Tibial nerve (tissue), 4 donors: ENCODE data around the gene NADK2. TPM values are rescaled to one million over a fixed set of nuclear protein-coding genes. Genes with fewer than 3 reads are reported as not detected.

Experiments
- DNase-seq, 2 donors: peaks; one replicate each; pipeline ENCODE4 v3.0.0-alpha.2; 2019; ENCODE audit warnings: low spot score in 2 of 2
- H3K27ac ChIP-seq, 4 donors: fragments of 200-600 bp; sonication (generic) in 3 of 4; one replicate each; pipeline ENCODE4 v1.5.1; 2017 to 2019; ENCODE audit warnings: mild to moderate bottlenecking in 1 of 4
- H3K27me3 ChIP-seq, 2 donors: fragments of 200-600 bp; sonication (generic) in 1 of 2; one replicate each; pipeline versions ENCODE4 v1.5.1 to v1.6.0; 2017 to 2019
- H3K36me3 ChIP-seq, 3 donors: fragments of 200-600 bp; sonication (generic); one replicate each; pipeline ENCODE4 v1.5.1; 2018 to 2019
- H3K4me1 ChIP-seq, 4 donors: fragments of 200-600 bp; sonication (generic) in 3 of 4; one replicate each; pipeline ENCODE4 v1.5.1; 2017 to 2019
- H3K4me3 ChIP-seq, 4 donors: fragments of 200-600 bp; sonication (generic) in 3 of 4; one replicate each; pipeline ENCODE4 v1.5.1; 2017 to 2019; ENCODE audit warnings: mild to moderate bottlenecking in 1 of 4, moderate library complexity in 1 of 4
- H3K9me3 ChIP-seq, 4 donors: fragments of 200-600 bp; sonication (generic) in 3 of 4; one replicate each; pipeline ENCODE4 v1.5.1; 2017 to 2019
- EP300 ChIP-seq, 2 donors: sonication (generic); formaldehyde crosslinking; IDR thresholded peaks; one replicate each; pipeline ENCODE4 v1.6.1; 2017; ENCODE audit warnings: antibody characterized with exemption in 2 of 2, mild to moderate bottlenecking in 1 of 2
- POLR2A ChIP-seq, 2 donors: fragments of 450-650 bp; IDR thresholded peaks; one replicate each; pipeline ENCODE4 v1.6.1; 2017; ENCODE audit warnings: antibody characterized with exemption in 2 of 2, mild to moderate bottlenecking in 2 of 2, moderate library complexity in 2 of 2
- WGBS, 2 donors: methylation state at CpG; one replicate each; pipeline ENCODE4 v1.1.5; 2018; 5-methylcytosine and 5-hydroxymethylcytosine counted together
- total RNA-seq, 4 donors: library from RNA; depleted of rRNA; stranded (reverse); fragments of >200 nt; gene quantifications; one replicate each; pipeline ENCODE4 v1.1.0, GENCODE V29; 2016
- TF ChIP-seq, protein P1 (sequence below), 5 experiments: fragments of 200-600 bp in 3 of 5; fragments of 450-650 bp in 2 of 5; sonication (generic) in 3 of 5; IDR thresholded peaks; one replicate each; pipeline ENCODE4 v1.5.1; 2016 to 2019; ENCODE audit warnings: antibody characterized with exemption in 5 of 5, mild to moderate bottlenecking in 3 of 5, moderate library complexity in 2 of 5

NADK2 gene
- total RNA-seq, 4 donors from 2014 or later = 20.1 to 31.8 (median 21.6) TPM

DNA sequence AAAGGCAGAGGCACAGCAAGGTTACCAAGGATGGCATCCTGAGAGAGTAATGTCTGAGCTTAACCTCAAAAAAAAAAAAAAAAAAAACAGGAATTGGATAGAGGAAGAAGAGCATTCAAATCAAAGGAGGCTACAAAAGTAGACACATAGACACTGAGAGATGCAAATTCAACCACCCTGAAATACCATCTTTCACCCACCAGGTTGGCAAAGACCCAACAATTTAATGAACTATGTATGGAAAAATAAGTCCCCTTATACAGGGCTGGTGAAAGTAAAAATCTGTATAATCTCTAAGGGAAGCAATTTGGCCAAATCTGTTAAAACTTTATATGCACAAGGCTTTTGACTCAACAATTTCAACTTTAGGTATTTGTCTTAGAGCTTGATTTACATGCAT is 4.9 kb downstream of the NADK2 start:
- H3K27ac ChIP-seq = peak overlapping the region in 1 of 4 donors; percentile 10
- no peak overlapping the region for H3K4me3 ChIP-seq
- H3K4me1 ChIP-seq = peaks cover 0 to 42% (median 23%) of the 10 kb centered on the region in 4 donors
- H3K27me3 ChIP-seq = no peaks in the 10 kb centered on the region
- TF ChIP-seq EP300 (IDR thresholded peaks at IDR 0.05) (no peak), POLR2A (IDR thresholded peaks at IDR 0.05) (no peak)
- TF ChIP-seq, protein P1, sequence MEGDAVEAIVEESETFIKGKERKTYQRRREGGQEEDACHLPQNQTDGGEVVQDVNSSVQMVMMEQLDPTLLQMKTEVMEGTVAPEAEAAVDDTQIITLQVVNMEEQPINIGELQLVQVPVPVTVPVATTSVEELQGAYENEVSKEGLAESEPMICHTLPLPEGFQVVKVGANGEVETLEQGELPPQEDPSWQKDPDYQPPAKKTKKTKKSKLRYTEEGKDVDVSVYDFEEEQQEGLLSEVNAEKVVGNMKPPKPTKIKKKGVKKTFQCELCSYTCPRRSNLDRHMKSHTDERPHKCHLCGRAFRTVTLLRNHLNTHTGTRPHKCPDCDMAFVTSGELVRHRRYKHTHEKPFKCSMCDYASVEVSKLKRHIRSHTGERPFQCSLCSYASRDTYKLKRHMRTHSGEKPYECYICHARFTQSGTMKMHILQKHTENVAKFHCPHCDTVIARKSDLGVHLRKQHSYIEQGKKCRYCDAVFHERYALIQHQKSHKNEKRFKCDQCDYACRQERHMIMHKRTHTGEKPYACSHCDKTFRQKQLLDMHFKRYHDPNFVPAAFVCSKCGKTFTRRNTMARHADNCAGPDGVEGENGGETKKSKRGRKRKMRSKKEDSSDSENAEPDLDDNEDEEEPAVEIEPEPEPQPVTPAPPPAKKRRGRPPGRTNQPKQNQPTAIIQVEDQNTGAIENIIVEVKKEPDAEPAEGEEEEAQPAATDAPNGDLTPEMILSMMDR (IDR thresholded peaks at IDR 0.05) = no peak
- DNase-seq = no peak
- H3K9me3 ChIP-seq = no peaks in the 10 kb centered on the region
- no peaks in the 10 kb centered on the region for H3K36me3 ChIP-seq

GRCh38 chr5:36232533-36232932 is 9.2 kb downstream of the NADK2 start:
- Histone ChIP-seq H3K4me1 (peaks cover 0 to 29% (median 4%) of the 10 kb centered on the region in 4 donors), H3K9me3 (no peaks in the 10 kb centered on the region), H3K4me3 (no peak overlapping the region), H3K36me3 (no peaks in the 10 kb centered on the region), H3K27me3 (no peaks in the 10 kb centered on the region), H3K27ac (no peak overlapping the region)
- 89% methylated on average over 3 of the region's 3 CpGs for WGBS, 2 donors
- TF ChIP-seq POLR2A (IDR thresholded peaks at IDR 0.05) = no peak
- no peak for TF ChIP-seq EP300 (IDR thresholded peaks at IDR 0.05)
- TF ChIP-seq, protein P1 (IDR thresholded peaks at IDR 0.05) = no peak
- no peak for DNase-seq

- Histone ChIP-seq H3K4me1 (peaks cover 0 to 21% (median 4%) of the 10 kb centered on the region in 4 donors), H3K4me3 (no peak overlapping the region), H3K27ac (no peak overlapping the region), H3K27me3 (no peaks in the 10 kb centered on the region), H3K36me3 (peaks cover 0 to 12% (median 0%) of the 10 kb centered on the region in 3 donors), H3K9me3 (no peaks in the 10 kb centered on the region)
- 92 to 93% methylated on average over 1 of the region's 1 CpG for WGBS, 2 donors
- DNase-seq = no peak
- no peak for TF ChIP-seq POLR2A (IDR thresholded peaks at IDR 0.05)
- TF ChIP-seq EP300 (IDR thresholded peaks at IDR 0.05) = no peak
- TF ChIP-seq, protein P1 (IDR thresholded peaks at IDR 0.05) = no peak
These were observed 11.5 kb downstream of the NADK2 start for GRCh38 chr5:36230151-36230790.

- no peak overlapping the region for H3K27ac ChIP-seq
- 97 to 99% methylated on average over 7 of the region's 7 CpGs for WGBS, 2 donors
- no peak overlapping the region for H3K4me3 ChIP-seq
These were observed 13.2 kb downstream of the NADK2 start for GRCh38 chr5:36228505-36228904.

GRCh38 chr5:36227046-36227445 is 14.7 kb downstream of the NADK2 start:
- DNase-seq = no peak
- Histone ChIP-seq H3K36me3 (peaks cover 0 to 35% (median 0%) of the 10 kb centered on the region in 3 donors), H3K4me1 (peaks cover 0 to 21% (median 4%) of the 10 kb centered on the region in 4 donors), H3K27me3 (no peaks in the 10 kb centered on the region), H3K27ac (no peak overlapping the region), H3K9me3 (no peaks in the 10 kb centered on the region), H3K4me3 (no peak overlapping the region)
- no peak for TF ChIP-seq EP300 (IDR thresholded peaks at IDR 0.05)
- TF ChIP-seq, protein P1 (IDR thresholded peaks at IDR 0.05) = no peak
- no peak for TF ChIP-seq POLR2A (IDR thresholded peaks at IDR 0.05)

More at GRCh38 chr5:36228505-36228904, 13.2 kb downstream of the NADK2 start:
- no peaks in the 10 kb centered on the region for H3K27me3 ChIP-seq
- no peak for DNase-seq
- peaks cover 0 to 26% (median 0%) of the 10 kb centered on the region in 3 donors for H3K36me3 ChIP-seq
- TF ChIP-seq EP300 (IDR thresholded peaks at IDR 0.05) (no peak), POLR2A (IDR thresholded peaks at IDR 0.05) (no peak)
- TF ChIP-seq, protein P1 (IDR thresholded peaks at IDR 0.05) = no peak
- peaks cover 0 to 21% (median 4%) of the 10 kb centered on the region in 4 donors for H3K4me1 ChIP-seq
- H3K9me3 ChIP-seq = no peaks in the 10 kb centered on the region
